Progenitor cell of endocrine pancreas (in vitro differentiated cells): Measurements from ENCODE around the gene EHBP1L1. TPM values are rescaled to one million over a fixed set of nuclear protein-coding genes. Genes with fewer than 3 reads are reported as not detected.
A peak's percentile ranks its signal among the peaks of the same experiment; 100 is the strongest.

Experiments
- DNase-seq: peaks from one replicate; pipeline ENCODE4 v3.0.0; 2021; ENCODE audit warnings: low spot score; ENCODE audit not compliant: unreplicated experiment
- H3K27ac Mint-ChIP-seq: 2 replicates; pipeline ENCODE4 v1.8.0; 2021; ENCODE audit warnings: mild to moderate bottlenecking, moderate library complexity, mixed read lengths
- H3K27me3 Mint-ChIP-seq: 2 replicates; pipeline ENCODE4 v1.8.0; 2021; ENCODE audit warnings: mixed read lengths
- H3K36me3 Mint-ChIP-seq: 2 replicates; pipeline ENCODE4 v1.8.0; 2022; ENCODE audit warnings: mixed read lengths; ENCODE audit not compliant: insufficient read depth
- H3K4me1 Mint-ChIP-seq: 2 replicates; pipeline ENCODE4 v1.8.0; 2021; ENCODE audit warnings: low read depth, mixed read lengths
- H3K4me3 Mint-ChIP-seq: 2 replicates; pipeline ENCODE4 v1.8.0; 2021; ENCODE audit warnings: low read depth, mild to moderate bottlenecking, moderate library complexity, mixed read lengths
- H3K9me3 Mint-ChIP-seq: 2 replicates; pipeline ENCODE4 v1.8.0; 2021; ENCODE audit warnings: low read depth, mixed read lengths
- total RNA-seq: library from RNA; stranded (reverse); gene quantifications from 2 replicates; pipeline ENCODE4 v1.2.1, GENCODE V29; 2021
- TF ChIP-seq, protein P1 (sequence below): fragments of 200-600 bp; sonication (generic); IDR thresholded peaks from one replicate; pipeline ENCODE4 v1.5.0; 2021; ENCODE audit warnings: antibody characterized with exemption, mild to moderate bottlenecking; ENCODE audit not compliant: unreplicated experiment

The EHBP1L1 gene
- total RNA-seq, 1 donor from 2014 or later: 13.0 TPM

GRCh38 chr11:65604258-65604657, 28.4 kb downstream of the EHBP1L1 start:
- Mint-ChIP-seq H3K9me3 (no peaks in the 10 kb centered on the region), H3K27ac (no peak overlapping the region), H3K36me3 (peaks cover 23% of the 10 kb centered on the region), H3K27me3 (no peaks in the 10 kb centered on the region), H3K4me1 (no peaks in the 10 kb centered on the region), H3K4me3 (no peak overlapping the region)
- no peak for DNase-seq
- TF ChIP-seq, protein P1, sequence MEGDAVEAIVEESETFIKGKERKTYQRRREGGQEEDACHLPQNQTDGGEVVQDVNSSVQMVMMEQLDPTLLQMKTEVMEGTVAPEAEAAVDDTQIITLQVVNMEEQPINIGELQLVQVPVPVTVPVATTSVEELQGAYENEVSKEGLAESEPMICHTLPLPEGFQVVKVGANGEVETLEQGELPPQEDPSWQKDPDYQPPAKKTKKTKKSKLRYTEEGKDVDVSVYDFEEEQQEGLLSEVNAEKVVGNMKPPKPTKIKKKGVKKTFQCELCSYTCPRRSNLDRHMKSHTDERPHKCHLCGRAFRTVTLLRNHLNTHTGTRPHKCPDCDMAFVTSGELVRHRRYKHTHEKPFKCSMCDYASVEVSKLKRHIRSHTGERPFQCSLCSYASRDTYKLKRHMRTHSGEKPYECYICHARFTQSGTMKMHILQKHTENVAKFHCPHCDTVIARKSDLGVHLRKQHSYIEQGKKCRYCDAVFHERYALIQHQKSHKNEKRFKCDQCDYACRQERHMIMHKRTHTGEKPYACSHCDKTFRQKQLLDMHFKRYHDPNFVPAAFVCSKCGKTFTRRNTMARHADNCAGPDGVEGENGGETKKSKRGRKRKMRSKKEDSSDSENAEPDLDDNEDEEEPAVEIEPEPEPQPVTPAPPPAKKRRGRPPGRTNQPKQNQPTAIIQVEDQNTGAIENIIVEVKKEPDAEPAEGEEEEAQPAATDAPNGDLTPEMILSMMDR: no peak

- Mint-ChIP-seq H3K27me3 (no peaks in the 10 kb centered on the region), H3K4me1 (peaks cover 2% of the 10 kb centered on the region), H3K36me3 (peaks cover 28% of the 10 kb centered on the region), H3K4me3 (peak overlapping the region; percentile 16), H3K27ac (no peak overlapping the region), H3K9me3 (no peaks in the 10 kb centered on the region)
- TF ChIP-seq, protein P1: no peak
- DNase-seq: peak; percentile 67
These were observed 31.2 kb downstream of the EHBP1L1 start for GRCh38 chr11:65606876-65607613.

GRCh38 chr11:65607614-65608426, 32.0 kb downstream of the EHBP1L1 start:
- H3K4me1 Mint-ChIP-seq: peaks cover 6% of the 10 kb centered on the region
- H3K27ac Mint-ChIP-seq: no peak overlapping the region
- H3K27me3 Mint-ChIP-seq: no peaks in the 10 kb centered on the region
- no peak for DNase-seq
- H3K36me3 Mint-ChIP-seq: peaks cover 28% of the 10 kb centered on the region
- no peaks in the 10 kb centered on the region for H3K9me3 Mint-ChIP-seq
- no peak overlapping the region for H3K4me3 Mint-ChIP-seq
- TF ChIP-seq, protein P1: no peak

GRCh38 chr11:65609229-65609628, 33.4 kb downstream of the EHBP1L1 start:
- Mint-ChIP-seq H3K27me3 (no peaks in the 10 kb centered on the region), H3K27ac (peak overlapping the region; percentile 8), H3K36me3 (peaks cover 24% of the 10 kb centered on the region), H3K4me1 (peaks cover 9% of the 10 kb centered on the region), H3K9me3 (no peaks in the 10 kb centered on the region), H3K4me3 (no peak overlapping the region)
- DNase-seq: no peak
- TF ChIP-seq, protein P1: no peak

DNA sequence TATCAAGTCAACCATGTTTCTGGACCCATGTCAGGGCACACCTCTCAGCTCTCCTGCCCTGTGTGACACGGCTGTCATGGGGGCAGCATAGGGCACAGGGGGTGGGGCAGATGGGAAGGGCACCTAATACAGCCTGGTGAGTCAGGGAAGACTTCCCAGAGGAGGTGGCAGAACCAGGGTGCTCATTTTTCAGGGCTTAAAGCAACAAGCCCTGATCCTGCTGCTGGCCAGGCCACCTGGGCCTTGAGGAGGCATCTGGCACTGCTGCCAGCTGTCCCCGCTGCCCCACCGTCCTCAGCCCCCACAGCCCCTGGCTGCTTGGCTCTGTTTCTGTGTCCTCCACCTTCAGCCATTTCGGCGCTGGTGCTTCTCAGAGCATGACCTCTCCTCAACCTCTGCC, 33.8 kb downstream of the EHBP1L1 start:
- peaks cover 9% of the 10 kb centered on the region for H3K4me1 Mint-ChIP-seq
- no peaks in the 10 kb centered on the region for H3K27me3 Mint-ChIP-seq
- H3K4me3 Mint-ChIP-seq: no peak overlapping the region
- no peak for DNase-seq
- H3K9me3 Mint-ChIP-seq: no peaks in the 10 kb centered on the region
- no peak overlapping the region for H3K27ac Mint-ChIP-seq
- H3K36me3 Mint-ChIP-seq: peaks cover 21% of the 10 kb centered on the region
- TF ChIP-seq, protein P1: no peak
